ENCODE data around the gene SERPINB5.

DNA sequence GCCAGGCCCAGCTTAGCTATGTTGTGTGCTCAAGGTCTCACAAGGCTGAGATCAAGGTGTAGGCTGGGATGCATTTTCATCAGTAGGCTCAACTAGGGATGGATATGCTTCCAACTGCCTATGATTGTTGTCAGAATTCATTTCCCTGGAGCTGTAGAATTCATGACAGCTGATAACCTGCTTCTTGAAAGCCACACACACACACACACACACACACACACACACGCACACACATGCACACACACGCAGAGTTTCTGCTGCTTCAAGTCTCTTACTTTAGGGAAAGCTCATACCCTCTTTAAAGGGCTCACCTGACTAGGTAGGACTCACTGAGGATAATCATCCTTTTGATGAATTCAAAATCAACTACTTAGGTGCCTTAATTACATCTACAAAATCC, 46.2 kb upstream of the SERPINB5 start:
- TF ChIP-seq EZH2 (IDR thresholded peaks at IDR 0.05; ENCODE audit: borderline replicate concordance, low read depth, low read length, poor library complexity, severe bottlenecking), result no peak
- TF ChIP-seq, protein P1, sequence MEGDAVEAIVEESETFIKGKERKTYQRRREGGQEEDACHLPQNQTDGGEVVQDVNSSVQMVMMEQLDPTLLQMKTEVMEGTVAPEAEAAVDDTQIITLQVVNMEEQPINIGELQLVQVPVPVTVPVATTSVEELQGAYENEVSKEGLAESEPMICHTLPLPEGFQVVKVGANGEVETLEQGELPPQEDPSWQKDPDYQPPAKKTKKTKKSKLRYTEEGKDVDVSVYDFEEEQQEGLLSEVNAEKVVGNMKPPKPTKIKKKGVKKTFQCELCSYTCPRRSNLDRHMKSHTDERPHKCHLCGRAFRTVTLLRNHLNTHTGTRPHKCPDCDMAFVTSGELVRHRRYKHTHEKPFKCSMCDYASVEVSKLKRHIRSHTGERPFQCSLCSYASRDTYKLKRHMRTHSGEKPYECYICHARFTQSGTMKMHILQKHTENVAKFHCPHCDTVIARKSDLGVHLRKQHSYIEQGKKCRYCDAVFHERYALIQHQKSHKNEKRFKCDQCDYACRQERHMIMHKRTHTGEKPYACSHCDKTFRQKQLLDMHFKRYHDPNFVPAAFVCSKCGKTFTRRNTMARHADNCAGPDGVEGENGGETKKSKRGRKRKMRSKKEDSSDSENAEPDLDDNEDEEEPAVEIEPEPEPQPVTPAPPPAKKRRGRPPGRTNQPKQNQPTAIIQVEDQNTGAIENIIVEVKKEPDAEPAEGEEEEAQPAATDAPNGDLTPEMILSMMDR (conservative IDR thresholded peaks at IDR 0.05; ENCODE audit: low read depth, low read length), result no peak
